Suprapubic skin (tissue), 4 donors: ENCODE results near the gene LMLN.

ENCODE experiments used
- EP300 ChIP-seq: sonication (generic); formaldehyde crosslinking; IDR thresholded peaks from one replicate; pipeline ENCODE4 v1.6.1; 2017; ENCODE audit warnings: antibody characterized with exemption
- POLR2A ChIP-seq, 2 donors: fragments of 450-650 bp; IDR thresholded peaks; one replicate each; pipeline ENCODE4 v1.6.1; 2017; ENCODE audit warnings: antibody characterized with exemption in 2 of 2, mild to moderate bottlenecking in 2 of 2, moderate library complexity in 2 of 2
- POLR2AphosphoS5 ChIP-seq, 3 donors: sonication (generic); formaldehyde crosslinking; IDR thresholded peaks; one replicate each; pipeline ENCODE4 v1.6.1; 2017; ENCODE audit warnings: antibody characterized with exemption in 3 of 3
- TF ChIP-seq, protein P1 (sequence below), 2 donors: fragments of 200-600 bp in 1 of 2; fragments of 450-650 bp in 1 of 2; sonication (generic) in 1 of 2; IDR thresholded peaks; one replicate each; pipeline ENCODE4 v1.5.1; 2016 to 2019; ENCODE audit warnings: antibody characterized with exemption in 2 of 2, mild to moderate bottlenecking in 1 of 2, moderate library complexity in 1 of 2

DNA sequence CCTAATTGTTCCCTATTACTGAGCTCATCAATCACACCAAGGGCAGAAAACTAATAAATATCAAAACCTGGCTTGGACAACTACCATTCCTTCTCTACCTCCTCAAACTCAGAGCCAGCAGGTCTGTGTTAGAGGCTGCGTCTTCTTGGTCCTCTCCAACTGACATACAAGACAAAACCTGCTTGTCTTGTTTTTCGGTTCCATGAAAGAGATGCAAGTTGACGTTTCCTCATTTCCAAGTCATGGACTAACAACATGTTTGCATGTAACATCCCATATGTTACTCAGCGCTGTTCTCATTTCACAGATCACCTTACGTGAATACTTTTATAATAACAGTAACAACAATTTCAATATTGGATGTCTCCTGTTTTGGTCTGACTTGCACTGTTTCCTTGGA lies 110.9 kb downstream of the LMLN start:
- TF ChIP-seq, protein P1, sequence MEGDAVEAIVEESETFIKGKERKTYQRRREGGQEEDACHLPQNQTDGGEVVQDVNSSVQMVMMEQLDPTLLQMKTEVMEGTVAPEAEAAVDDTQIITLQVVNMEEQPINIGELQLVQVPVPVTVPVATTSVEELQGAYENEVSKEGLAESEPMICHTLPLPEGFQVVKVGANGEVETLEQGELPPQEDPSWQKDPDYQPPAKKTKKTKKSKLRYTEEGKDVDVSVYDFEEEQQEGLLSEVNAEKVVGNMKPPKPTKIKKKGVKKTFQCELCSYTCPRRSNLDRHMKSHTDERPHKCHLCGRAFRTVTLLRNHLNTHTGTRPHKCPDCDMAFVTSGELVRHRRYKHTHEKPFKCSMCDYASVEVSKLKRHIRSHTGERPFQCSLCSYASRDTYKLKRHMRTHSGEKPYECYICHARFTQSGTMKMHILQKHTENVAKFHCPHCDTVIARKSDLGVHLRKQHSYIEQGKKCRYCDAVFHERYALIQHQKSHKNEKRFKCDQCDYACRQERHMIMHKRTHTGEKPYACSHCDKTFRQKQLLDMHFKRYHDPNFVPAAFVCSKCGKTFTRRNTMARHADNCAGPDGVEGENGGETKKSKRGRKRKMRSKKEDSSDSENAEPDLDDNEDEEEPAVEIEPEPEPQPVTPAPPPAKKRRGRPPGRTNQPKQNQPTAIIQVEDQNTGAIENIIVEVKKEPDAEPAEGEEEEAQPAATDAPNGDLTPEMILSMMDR (IDR thresholded peaks at IDR 0.05): no peak
- TF ChIP-seq POLR2A (IDR thresholded peaks at IDR 0.05) (no peak), POLR2AphosphoS5 (IDR thresholded peaks at IDR 0.05) (no peak), EP300 (no peak)
